B cell (primary cell): ENCODE data around the gene FAM53A.

ENCODE experiments used
- EZH2 ChIP-seq: IDR thresholded peaks from 2 replicates; pipeline ENCODE4 v1.6.1; 2012; ENCODE audit warnings: borderline replicate concordance, low read depth, mild to moderate bottlenecking, moderate library complexity, low read length; ENCODE audit not compliant: insufficient read depth, poor library complexity, severe bottlenecking
- TF ChIP-seq, protein P1 (sequence below): fragments of 200-600 bp; IDR thresholded peaks from one replicate; pipeline ENCODE4 v1.8.0; 2022; ENCODE audit warnings: antibody characterized with exemption, mild to moderate bottlenecking

DNA sequence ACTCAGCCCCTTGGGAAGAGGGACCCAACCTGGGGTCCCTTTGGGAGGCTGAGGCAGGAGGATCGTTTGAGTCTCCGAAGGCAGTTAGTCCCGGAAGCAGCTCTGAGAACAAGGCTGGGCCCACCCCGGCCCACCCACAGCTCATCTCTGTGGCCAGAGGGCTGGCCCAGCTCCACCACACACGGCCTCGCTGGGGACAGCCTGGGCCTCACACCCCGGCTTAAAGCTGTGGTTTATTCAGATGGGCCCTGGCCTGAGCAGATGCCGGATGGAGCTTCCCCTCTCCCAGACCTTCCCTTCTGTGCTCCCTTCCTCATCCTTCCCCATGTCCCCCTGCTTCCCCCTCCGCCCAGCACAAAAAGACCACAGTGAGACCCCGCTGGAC lies 54.4 kb downstream of the FAM53A start:
- TF ChIP-seq, protein P1, sequence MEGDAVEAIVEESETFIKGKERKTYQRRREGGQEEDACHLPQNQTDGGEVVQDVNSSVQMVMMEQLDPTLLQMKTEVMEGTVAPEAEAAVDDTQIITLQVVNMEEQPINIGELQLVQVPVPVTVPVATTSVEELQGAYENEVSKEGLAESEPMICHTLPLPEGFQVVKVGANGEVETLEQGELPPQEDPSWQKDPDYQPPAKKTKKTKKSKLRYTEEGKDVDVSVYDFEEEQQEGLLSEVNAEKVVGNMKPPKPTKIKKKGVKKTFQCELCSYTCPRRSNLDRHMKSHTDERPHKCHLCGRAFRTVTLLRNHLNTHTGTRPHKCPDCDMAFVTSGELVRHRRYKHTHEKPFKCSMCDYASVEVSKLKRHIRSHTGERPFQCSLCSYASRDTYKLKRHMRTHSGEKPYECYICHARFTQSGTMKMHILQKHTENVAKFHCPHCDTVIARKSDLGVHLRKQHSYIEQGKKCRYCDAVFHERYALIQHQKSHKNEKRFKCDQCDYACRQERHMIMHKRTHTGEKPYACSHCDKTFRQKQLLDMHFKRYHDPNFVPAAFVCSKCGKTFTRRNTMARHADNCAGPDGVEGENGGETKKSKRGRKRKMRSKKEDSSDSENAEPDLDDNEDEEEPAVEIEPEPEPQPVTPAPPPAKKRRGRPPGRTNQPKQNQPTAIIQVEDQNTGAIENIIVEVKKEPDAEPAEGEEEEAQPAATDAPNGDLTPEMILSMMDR: no peak
- no peak for TF ChIP-seq EZH2
